ENCODE results near the gene PRPF4. TPM values are rescaled to one million over a fixed set of nuclear protein-coding genes. Genes with fewer than 3 reads are reported as not detected.

Gene PRPF4
- total RNA-seq, 4 donors from 2014 or later: 5.0 to 13.7 (median 9.6) TPM

GRCh38 chr9:113320051-113320450 lies 44.6 kb downstream of the PRPF4 start:
- H3K4me3 ChIP-seq: no peak overlapping the region
- no peaks in the 10 kb centered on the region for H3K36me3 ChIP-seq
- intact Hi-C loops (cut with DNase I; ENCODE audit: low total_unique reads): no loop called here
- TF ChIP-seq CTCF (IDR thresholded peaks at IDR 0.05) (no peak), POLR2A (IDR thresholded peaks at IDR 0.05) (no peak), EP300 (IDR thresholded peaks at IDR 0.05; ENCODE audit: low read depth) (no peak), POLR2AphosphoS5 (IDR thresholded peaks at IDR 0.05) (no peak)
- in situ Hi-C loops (cut with MboI; ENCODE audit: low pct_ligation_motif_present in 1 of 4, low pct_unique_long_range_greater_than_20kb in 1 of 4, low sequenced_read_pairs in 3 of 4): loop anchor here in 2 of 4 donors (25.0 kb wide), 1 partner anchor 342 kb away; no protein-coding TSS in a partner anchor
- H3K27me3 ChIP-seq: no peaks in the 10 kb centered on the region
- no peak overlapping the region for H3K27ac ChIP-seq
- no peak for DNase-seq
- no peaks in the 10 kb centered on the region for H3K9me3 ChIP-seq
- 90% methylated on average over 3 of the region's 3 CpGs; no CpG with 5 or more reads in 1 of the 2 donors for WGBS, 2 donors (ENCODE audit: low coverage in 1 of 2)
- H3K4me1 ChIP-seq: no peaks in the 10 kb centered on the region

GRCh38 chr9:113322671-113323070 lies 47.2 kb downstream of the PRPF4 start:
- in situ Hi-C loops (cut with MboI; ENCODE audit: low pct_ligation_motif_present in 1 of 4, low pct_unique_long_range_greater_than_20kb in 1 of 4, low sequenced_read_pairs in 3 of 4) (loop anchor here in 2 of 4 donors (25.0 kb wide), 1 partner anchor 340 kb away; no protein-coding TSS in a partner anchor), intact Hi-C loops (cut with DNase I; ENCODE audit: low total_unique reads) (no loop called here)
- Histone ChIP-seq H3K36me3 (no peaks in the 10 kb centered on the region), H3K9me3 (no peaks in the 10 kb centered on the region), H3K27ac (no peak overlapping the region), H3K27me3 (no peaks in the 10 kb centered on the region), H3K4me1 (no peaks in the 10 kb centered on the region), H3K4me3 (no peak overlapping the region)
- WGBS, 2 donors (ENCODE audit: low coverage in 1 of 2): 61 to 80% methylated on average over 2 to 6 of the region's 6 CpGs
- DNase-seq: no peak
- no peak for TF ChIP-seq POLR2AphosphoS5 (IDR thresholded peaks at IDR 0.05)
- no peak for TF ChIP-seq CTCF (IDR thresholded peaks at IDR 0.05)
- no peak for TF ChIP-seq POLR2A (IDR thresholded peaks at IDR 0.05)
- TF ChIP-seq EP300 (IDR thresholded peaks at IDR 0.05; ENCODE audit: low read depth): no peak

- DNase-seq: no peak
- no peak overlapping the region for H3K27ac ChIP-seq
- intact Hi-C loops (cut with DNase I; ENCODE audit: low total_unique reads) (no loop called here), in situ Hi-C loops (cut with MboI; ENCODE audit: low pct_ligation_motif_present in 1 of 4, low pct_unique_long_range_greater_than_20kb in 1 of 4, low sequenced_read_pairs in 3 of 4) (no loop called here)
- no peak overlapping the region for H3K4me3 ChIP-seq
- H3K9me3 ChIP-seq: no peaks in the 10 kb centered on the region
- no peak for TF ChIP-seq POLR2A (IDR thresholded peaks at IDR 0.05)
- no peak for TF ChIP-seq POLR2AphosphoS5 (IDR thresholded peaks at IDR 0.05)
- no peak for TF ChIP-seq EP300 (IDR thresholded peaks at IDR 0.05; ENCODE audit: low read depth)
- no peak for TF ChIP-seq CTCF (IDR thresholded peaks at IDR 0.05)
- no peaks in the 10 kb centered on the region for H3K4me1 ChIP-seq
- H3K27me3 ChIP-seq: no peaks in the 10 kb centered on the region
- 93 to 96% methylated on average over 3 to 4 of the region's 4 CpGs for WGBS, 2 donors (ENCODE audit: low coverage in 1 of 2)
- H3K36me3 ChIP-seq: no peaks in the 10 kb centered on the region
These were observed 50.8 kb downstream of the PRPF4 start for GRCh38 chr9:113326230-113326629.

DNA sequence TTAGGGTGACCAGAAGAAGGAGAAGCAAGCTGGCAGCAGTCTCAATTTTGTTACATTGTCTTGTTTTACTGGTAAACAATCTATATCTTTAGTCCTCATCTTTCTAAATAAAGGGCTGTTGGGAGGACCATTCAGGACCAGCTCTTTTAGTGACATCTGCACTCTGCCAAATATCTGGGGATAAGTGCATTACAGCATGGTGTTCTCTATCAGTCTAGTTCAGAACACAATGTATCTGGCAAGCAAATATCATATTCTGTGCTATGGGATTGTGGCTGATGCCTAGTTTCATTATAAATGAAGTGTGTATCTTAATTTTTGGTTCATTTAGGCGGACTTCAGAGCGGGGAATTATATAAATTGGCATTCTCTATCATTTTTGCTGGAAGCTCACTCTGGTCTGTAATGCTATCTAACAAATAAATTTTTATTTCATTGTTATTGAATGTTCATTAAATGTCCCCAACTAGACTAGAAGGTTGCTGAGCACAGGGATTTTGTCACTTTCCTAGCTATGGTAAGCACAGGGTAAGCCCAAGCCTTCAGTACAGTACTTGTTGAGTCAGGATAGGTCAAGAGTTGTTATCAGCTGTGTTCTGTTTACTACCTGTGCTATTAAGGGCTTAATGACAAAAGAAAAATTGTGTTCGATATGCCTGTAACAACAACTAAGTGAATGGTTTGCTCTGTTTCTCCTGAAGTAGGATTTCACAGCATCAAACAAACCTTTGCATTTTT lies 52.8 kb downstream of the PRPF4 start:
- TF ChIP-seq EP300 (IDR thresholded peaks at IDR 0.05; ENCODE audit: low read depth) (no peak), POLR2A (IDR thresholded peaks at IDR 0.05) (no peak), CTCF (IDR thresholded peaks at IDR 0.05) (no peak), POLR2AphosphoS5 (IDR thresholded peaks at IDR 0.05) (no peak)
- H3K27ac ChIP-seq: no peak overlapping the region
- H3K4me1 ChIP-seq: no peaks in the 10 kb centered on the region
- H3K9me3 ChIP-seq: no peaks in the 10 kb centered on the region
- H3K4me3 ChIP-seq: no peak overlapping the region
- in situ Hi-C loops (cut with MboI; ENCODE audit: low pct_ligation_motif_present in 1 of 4, low pct_unique_long_range_greater_than_20kb in 1 of 4, low sequenced_read_pairs in 3 of 4): no loop called here
- 92 to 100% methylated on average over 3 of the region's 3 CpGs for WGBS, 2 donors (ENCODE audit: low coverage in 1 of 2)
- H3K36me3 ChIP-seq: no peaks in the 10 kb centered on the region
- H3K27me3 ChIP-seq: no peaks in the 10 kb centered on the region
- intact Hi-C loops (cut with DNase I; ENCODE audit: low total_unique reads): no loop called here
- DNase-seq: no peak
